Measurements from ENCODE around the gene PPFIA3. TPM values are rescaled to one million over a fixed set of nuclear protein-coding genes. Genes with fewer than 3 reads are reported as not detected.
A peak's percentile ranks its signal among the peaks of the same experiment; 100 is the strongest.

The PPFIA3 gene
- total and polyA plus RNA-seq, 2 of the 8 experiments (the other 6 are each of a cell fraction or from before 2014, with no cell fraction given): 15.9 to 25.3 TPM

DNA sequence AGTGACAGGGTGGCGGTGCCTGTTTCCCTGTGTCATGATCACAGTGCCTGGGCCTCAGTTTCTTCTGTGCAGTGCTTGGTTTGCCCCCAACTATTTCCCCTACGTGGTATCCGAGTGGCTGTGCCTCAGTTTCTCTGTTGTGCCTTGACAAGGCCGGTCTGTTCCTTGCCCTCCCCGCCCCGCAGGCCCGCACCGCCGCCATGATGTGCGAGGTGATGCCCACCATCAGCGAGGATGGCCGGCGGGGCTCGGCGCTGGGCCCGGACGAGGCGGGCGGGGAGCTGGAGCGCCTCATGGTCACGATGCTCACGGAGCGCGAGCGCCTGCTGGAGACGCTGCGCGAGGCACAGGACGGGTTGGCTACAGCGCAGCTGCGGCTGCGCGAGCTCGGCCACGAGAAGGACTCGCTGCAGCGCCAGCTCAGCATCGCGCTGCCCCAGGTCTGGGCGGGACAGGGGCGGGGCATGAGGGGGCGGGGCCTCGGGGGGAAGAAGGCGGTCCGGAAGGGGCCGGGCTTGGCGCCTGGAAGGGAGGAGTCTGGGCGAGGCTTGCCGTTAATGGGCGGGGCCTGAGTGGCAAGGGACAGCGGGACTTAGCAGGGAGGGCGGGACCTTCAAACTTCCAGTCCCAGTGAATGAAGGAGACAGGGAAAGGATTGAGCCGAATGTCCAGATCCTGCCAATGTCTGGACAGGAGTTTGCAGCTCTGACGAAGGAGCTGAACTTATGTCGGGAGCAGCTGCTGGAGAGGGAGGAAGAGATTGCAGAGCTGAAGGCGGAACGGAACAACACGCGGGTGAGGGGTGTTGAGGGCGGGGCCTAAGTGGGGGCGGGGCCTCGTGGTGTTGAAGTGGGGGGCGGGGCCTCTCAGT is 8.6 kb downstream of the PPFIA3 start:
- FAIRE-seq (no peak), DNase-seq (ENCODE audit: low read depth in 1 of 2, low spot score in 2 of 2) (peak in 1 of 2 experiments; percentile 97)
- 6% methylated on average over 36 of the region's 63 CpGs; no CpG with 5 or more reads in 1 of the 2 experiments for WGBS, 2 experiments (ENCODE audit: extremely low coverage in 1 of 2, insufficient coverage in 1 of 2, insufficient read length in 1 of 2, insufficient replicate concordance in 2 of 2, low coverage in 1 of 2, low lambda C conversion rate in 2 of 2, missing lambda C conversion rate in 1 of 2)
- Histone ChIP-seq H3K9ac (replicated peaks in 1 of 4; ENCODE audit: extremely low read depth in 1 of 4, low read depth in 3 of 4, low read length in 3 of 4) (peak overlapping the region in 2 of 4 experiments; percentile 48 to 59; a peak in 3 of 7 replicates), H3K36me3 (ENCODE audit: control insufficient read depth in 2 of 4, insufficient read depth in 4 of 4, low read length in 3 of 4) (peaks cover 0 to 3% (median 0%) of the 10 kb centered on the region in 4 experiments; a peak in 1 of 8 replicates), H2BK15ac (ENCODE audit: low read length) (peak overlapping the region; percentile 99; the same call in 1 of the 2 replicates), H3K4me2 (ENCODE audit: insufficient read depth in 1 of 2, low read depth in 2 of 2, low read length in 2 of 2) (peak overlapping the region; percentile 93 to 98), H2AFZ (ENCODE audit: low read length) (peak overlapping the region; percentile 100), H4K20me1 (replicated peaks in 1 of 2; ENCODE audit: control insufficient read depth in 1 of 2, insufficient read depth in 2 of 2, low read length in 2 of 2) (peaks cover 0 to 2% of the 10 kb centered on the region in 2 experiments), H2BK5ac (ENCODE audit: low read depth, low read length) (peak overlapping the region; percentile 91; the same call in 1 of the 2 replicates), H2BK12ac (ENCODE audit: low read depth, low read length) (peak overlapping the region; percentile 75; the same call in 1 of the 2 replicates), H3K18ac (ENCODE audit: extremely low read depth, low read length) (peak overlapping the region; percentile 93), H3K23ac (ENCODE audit: insufficient read length) (no peak overlapping the region), H3K9me3 (ENCODE audit: insufficient read depth in 2 of 2, low read depth in 1 of 2, low read length in 1 of 2) (no peaks in the 10 kb centered on the region), H4K5ac (ENCODE audit: insufficient read length, low read depth, low read length) (peak overlapping the region; percentile 91), H3K27me3 (replicated peaks in 1 of 4; ENCODE audit: control insufficient read depth in 3 of 4, extremely low read depth in 1 of 4, insufficient read depth in 3 of 4, low read length in 3 of 4) (no peaks in the 10 kb centered on the region; a peak in 2 of 7 replicates), H2AK5ac (ENCODE audit: low read depth, low read length) (no peak overlapping the region), H4K91ac (replicated peaks; ENCODE audit: insufficient read length, low read length) (peak overlapping the region; percentile 84), H3K56ac (replicated peaks; ENCODE audit: insufficient read length, low read depth, low read length) (no peak overlapping the region), H3K4ac (replicated peaks; ENCODE audit: insufficient read length, low read depth, low read length) (peak overlapping the region; percentile 85), H3K14ac (ENCODE audit: insufficient read length) (no peak overlapping the region), H2BK120ac (replicated peaks; ENCODE audit: low read depth, low read length) (no peak overlapping the region), H3K23me2 (ENCODE audit: low read depth, low read length) (peaks cover 9% of the 10 kb centered on the region), H3K4me1 (replicated peaks in 1 of 4; ENCODE audit: control insufficient read depth in 3 of 4, insufficient read depth in 4 of 4, low read length in 3 of 4) (peaks cover 4 to 19% (median 8%) of the 10 kb centered on the region in 4 experiments), H3K27ac (ENCODE audit: low read depth, low read length) (peak overlapping the region; percentile 48; the same call in 1 of the 2 replicates), H4K8ac (ENCODE audit: extremely low read depth, insufficient read depth, low read length) (peak overlapping the region; percentile 84; the same call in 1 of the 2 replicates), H3K79me1 (ENCODE audit: low read depth, low read length) (no peaks in the 10 kb centered on the region), H2BK20ac (ENCODE audit: low read length) (no peak overlapping the region), H3K79me2 (ENCODE audit: control insufficient read depth in 1 of 2, insufficient read depth in 2 of 2, low read length in 2 of 2) (no peaks in the 10 kb centered on the region), H3K4me3 (ENCODE audit: extremely low read depth in 1 of 4, insufficient read depth in 2 of 4, low read depth in 3 of 4, low read length in 4 of 4) (peak overlapping the region; percentile 56 to 74 (median 66))
- CTCF ChIA-PET (ENCODE audit: partially characterized antibody): interaction anchor here (0.7 to 9.7 kb wide), 11 partner anchors 7 to 127 kb away, joined by 3 to 99 read pairs (median 5); partner anchors contain the start of gene LIN7B
- POLR2A ChIA-PET (ENCODE audit: partially characterized antibody): interaction anchor here (0.9 to 2.3 kb wide), 6 partner anchors 9 to 83 kb away, joined by 3 to 17 read pairs (median 4); no protein-coding TSS in a partner anchor
- 0 out of 2 replicates have a peak, but pooled peaks have one; percentile 8 for TF ChIP-seq TBP (IDR thresholded peaks at IDR 0.05; ENCODE audit: low read depth, low read length)
- peak; percentile 76; the same call in 1 of the 2 replicates for TF ChIP-seq PHF8 (conservative IDR thresholded peaks at IDR 0.05; ENCODE audit: low read depth, low read length)
- TF ChIP-seq, protein P1, sequence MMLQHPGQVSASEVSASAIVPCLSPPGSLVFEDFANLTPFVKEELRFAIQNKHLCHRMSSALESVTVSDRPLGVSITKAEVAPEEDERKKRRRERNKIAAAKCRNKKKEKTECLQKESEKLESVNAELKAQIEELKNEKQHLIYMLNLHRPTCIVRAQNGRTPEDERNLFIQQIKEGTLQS (IDR thresholded peaks at IDR 0.05; ENCODE audit: insufficient read depth, low read depth, low read length): no peak
- TF ChIP-seq YY1 (IDR thresholded peaks at IDR 0.05; ENCODE audit: low read depth, low read length): peak; percentile 86
- TF ChIP-seq, protein P2, sequence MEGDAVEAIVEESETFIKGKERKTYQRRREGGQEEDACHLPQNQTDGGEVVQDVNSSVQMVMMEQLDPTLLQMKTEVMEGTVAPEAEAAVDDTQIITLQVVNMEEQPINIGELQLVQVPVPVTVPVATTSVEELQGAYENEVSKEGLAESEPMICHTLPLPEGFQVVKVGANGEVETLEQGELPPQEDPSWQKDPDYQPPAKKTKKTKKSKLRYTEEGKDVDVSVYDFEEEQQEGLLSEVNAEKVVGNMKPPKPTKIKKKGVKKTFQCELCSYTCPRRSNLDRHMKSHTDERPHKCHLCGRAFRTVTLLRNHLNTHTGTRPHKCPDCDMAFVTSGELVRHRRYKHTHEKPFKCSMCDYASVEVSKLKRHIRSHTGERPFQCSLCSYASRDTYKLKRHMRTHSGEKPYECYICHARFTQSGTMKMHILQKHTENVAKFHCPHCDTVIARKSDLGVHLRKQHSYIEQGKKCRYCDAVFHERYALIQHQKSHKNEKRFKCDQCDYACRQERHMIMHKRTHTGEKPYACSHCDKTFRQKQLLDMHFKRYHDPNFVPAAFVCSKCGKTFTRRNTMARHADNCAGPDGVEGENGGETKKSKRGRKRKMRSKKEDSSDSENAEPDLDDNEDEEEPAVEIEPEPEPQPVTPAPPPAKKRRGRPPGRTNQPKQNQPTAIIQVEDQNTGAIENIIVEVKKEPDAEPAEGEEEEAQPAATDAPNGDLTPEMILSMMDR (IDR thresholded peaks at IDR 0.05; ENCODE audit: control extremely low read depth in 1 of 3, insufficient read depth in 1 of 3, low read depth in 1 of 3, low read length in 3 of 3): peak in 1 of 3 experiments; percentile 1; a peak in 1 of 4 replicates
- peak; percentile 67 for TF ChIP-seq ASH2L (IDR thresholded peaks at IDR 0.05; ENCODE audit: low read length)

Measured in H1 (cell line).